ENCODE results near the gene SSX2IP.

GRCh38 chr1:84709131-84709530 is 18.9 kb upstream of the SSX2IP start:
- TF ChIP-seq POLR2AphosphoS5 (IDR thresholded peaks at IDR 0.05) (no peak), CTCF (IDR thresholded peaks at IDR 0.05) (no peak)
